ENCODE results near the gene PIP4K2A.

DNA sequence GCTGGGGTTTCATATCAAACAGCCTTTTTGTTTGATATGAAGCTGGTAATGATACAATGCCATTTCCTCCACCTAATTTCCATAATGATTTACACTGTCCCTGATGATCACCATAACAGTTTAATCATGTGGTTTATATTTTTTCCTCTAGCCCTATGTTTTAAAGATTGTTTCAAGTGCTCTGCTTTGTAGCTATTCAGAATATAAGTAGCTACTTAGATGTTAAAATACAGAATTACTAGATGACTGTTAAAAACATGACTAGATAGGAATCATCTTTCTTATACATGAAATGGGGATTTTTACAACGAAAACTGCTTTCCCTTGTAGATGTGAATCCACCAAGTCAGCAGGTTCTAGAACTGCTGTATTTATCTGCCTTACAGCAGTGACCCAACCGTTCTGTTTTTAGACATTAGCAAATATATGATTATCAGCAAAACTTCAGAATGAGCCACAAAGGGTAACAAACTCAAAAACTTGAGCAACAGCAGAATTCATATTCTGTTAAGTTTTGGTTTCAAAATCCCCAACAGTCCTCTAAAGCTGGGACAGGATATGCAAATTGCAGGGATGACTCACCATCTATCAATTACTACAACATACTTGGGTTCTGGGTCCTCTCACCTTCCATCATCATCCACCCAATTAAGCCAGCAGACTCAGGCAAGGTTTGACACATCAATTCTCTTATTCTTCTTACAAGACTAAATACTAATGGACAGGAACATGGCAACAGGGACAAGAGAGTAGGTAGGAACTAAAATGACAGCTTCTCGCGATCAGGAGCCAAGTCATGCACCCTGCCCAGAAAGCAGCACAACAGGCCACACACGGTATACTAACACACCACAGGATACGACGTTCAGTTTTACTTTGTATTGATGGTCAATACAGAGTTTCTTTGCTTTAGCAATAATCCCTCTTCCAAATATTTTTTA is 83.9 kb downstream of the PIP4K2A start:
- TF ChIP-seq, protein P1, sequence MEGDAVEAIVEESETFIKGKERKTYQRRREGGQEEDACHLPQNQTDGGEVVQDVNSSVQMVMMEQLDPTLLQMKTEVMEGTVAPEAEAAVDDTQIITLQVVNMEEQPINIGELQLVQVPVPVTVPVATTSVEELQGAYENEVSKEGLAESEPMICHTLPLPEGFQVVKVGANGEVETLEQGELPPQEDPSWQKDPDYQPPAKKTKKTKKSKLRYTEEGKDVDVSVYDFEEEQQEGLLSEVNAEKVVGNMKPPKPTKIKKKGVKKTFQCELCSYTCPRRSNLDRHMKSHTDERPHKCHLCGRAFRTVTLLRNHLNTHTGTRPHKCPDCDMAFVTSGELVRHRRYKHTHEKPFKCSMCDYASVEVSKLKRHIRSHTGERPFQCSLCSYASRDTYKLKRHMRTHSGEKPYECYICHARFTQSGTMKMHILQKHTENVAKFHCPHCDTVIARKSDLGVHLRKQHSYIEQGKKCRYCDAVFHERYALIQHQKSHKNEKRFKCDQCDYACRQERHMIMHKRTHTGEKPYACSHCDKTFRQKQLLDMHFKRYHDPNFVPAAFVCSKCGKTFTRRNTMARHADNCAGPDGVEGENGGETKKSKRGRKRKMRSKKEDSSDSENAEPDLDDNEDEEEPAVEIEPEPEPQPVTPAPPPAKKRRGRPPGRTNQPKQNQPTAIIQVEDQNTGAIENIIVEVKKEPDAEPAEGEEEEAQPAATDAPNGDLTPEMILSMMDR (IDR thresholded peaks at IDR 0.05), result no peak
- no peak for TF ChIP-seq POLR2A (IDR thresholded peaks at IDR 0.05)

Data from body of pancreas (tissue), 4 donors.